Activated CD8-positive, alpha-beta memory T cell treated with anti-CD3 and anti-CD28 coated beads for 1 hour (primary cell): ENCODE data around the gene PRKCD.

Experiments used
- DNase-seq, 2 donors: peaks; one replicate each; pipeline ENCODE4 v3.0.0-alpha.2; 2020; ENCODE audit warnings: low read depth in 1 of 2; ENCODE audit errors: extremely low read depth in 1 of 2

Gene PRKCD

DNA sequence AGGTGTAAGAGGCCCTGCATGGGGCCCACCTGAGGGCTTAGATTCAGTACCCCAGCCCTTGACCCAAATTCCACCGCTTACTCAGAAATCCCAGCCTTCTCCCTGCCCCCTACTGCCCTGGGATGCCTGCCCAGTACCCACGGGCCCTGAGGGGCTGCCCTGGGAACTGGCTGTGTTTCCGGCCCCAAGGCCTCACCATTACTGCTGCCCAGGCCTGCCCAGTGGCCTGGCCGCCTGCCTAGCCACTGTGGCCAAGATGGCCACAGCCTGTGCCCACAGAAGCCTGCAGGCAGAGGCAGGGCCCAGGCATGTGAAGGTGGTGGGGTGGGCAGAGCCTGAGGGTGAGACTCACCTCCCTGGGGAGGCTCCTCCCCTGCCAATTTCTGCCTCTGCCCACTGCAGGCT lies 6.1 kb upstream of the PRKCD start:
- no peak for DNase-seq

DNA sequence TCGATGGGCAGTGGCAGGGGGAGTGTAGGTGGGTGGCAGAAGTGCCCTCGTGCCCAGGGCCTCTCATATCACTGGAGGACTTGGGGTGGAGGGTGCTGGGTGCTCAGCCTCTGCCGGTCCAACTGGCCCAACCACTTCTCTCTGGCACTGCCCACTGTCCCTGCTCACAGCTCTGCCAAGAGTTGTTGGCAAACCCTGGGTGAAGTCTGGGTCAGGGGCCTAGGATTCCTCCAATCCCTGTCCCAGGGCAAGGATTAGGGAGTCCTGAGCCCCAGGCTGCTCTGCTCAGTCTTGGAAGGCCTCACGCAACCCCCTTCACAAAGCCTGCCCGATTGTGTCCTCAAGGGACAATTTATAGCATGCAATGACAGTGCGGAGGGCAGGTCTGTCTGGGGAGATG lies 5.2 kb upstream of the PRKCD start:
- no peak for DNase-seq

DNA sequence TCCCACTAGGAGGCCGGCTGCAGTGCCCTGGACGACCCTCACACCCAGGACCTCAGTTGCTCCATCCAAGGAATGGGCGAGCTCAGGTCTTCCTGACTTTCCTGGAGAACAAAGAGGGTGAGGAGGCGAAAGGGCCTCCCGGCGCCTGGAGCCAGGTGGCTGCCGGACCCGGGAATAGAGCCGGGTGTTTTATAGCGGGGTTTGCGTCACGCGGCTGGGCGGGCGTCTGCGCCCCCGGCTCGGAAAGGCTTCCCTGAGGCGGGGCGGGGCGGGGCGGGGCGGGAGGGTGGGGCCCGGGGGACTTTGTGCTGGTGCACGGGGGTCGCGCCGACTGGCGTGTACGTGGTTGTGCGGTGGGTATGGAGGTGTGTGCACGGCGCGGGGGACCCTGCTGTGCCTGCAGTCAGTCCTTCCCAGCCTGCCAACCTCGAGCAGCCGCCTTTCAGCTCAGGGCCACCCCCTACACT lies 4.6 kb upstream of the PRKCD start:
- no peak for DNase-seq

DNA sequence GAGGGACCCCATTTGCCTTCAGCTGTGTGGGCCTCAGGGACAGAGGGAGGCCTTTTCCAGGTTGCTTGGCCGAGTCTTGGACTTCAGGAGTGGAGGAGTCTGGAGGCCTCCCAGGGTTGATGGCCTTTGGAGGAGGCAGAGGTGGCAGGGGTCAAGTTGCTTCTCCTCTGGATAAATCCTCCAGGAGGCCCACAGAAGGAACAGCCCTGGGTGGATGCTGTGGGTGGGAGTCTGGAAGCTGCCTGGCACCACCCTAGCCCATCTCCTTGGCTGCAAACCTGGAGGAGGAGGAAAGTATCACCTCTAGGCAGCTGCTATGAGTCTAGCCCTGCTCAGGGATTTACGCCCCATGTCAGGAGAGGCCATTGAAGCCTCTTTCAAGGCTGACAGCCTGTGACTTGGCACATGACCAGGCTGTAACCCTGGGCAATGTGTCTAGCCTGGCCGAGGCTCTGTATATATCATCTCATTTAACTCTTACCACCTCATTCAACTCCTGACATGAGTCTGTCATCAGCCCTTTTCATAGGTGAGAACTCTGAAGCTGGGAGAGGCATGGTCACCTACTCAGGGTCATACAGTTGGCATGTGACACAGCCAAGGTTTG lies 2.9 kb upstream of the PRKCD start:
- no peak for DNase-seq

DNA sequence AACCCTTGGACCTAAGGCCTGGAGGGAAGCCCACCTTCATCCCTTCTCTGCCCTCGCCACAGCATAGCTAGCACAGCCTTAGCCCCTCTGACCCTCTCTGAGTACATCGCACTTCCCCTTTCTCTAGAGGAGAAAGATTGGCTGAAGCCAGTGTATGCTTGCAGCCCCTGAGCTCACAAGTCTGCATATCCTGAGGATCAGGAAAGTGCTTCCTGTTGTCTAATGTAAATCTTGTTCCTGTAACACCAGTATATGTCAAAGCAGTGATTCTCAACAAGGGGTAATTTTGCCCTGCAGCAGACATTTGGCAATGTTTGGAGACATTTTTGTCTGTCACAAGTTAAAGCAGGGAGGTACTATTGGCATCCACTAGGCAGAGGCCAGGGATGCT lies 2.2 kb upstream of the PRKCD start:
- no peak for DNase-seq

DNA sequence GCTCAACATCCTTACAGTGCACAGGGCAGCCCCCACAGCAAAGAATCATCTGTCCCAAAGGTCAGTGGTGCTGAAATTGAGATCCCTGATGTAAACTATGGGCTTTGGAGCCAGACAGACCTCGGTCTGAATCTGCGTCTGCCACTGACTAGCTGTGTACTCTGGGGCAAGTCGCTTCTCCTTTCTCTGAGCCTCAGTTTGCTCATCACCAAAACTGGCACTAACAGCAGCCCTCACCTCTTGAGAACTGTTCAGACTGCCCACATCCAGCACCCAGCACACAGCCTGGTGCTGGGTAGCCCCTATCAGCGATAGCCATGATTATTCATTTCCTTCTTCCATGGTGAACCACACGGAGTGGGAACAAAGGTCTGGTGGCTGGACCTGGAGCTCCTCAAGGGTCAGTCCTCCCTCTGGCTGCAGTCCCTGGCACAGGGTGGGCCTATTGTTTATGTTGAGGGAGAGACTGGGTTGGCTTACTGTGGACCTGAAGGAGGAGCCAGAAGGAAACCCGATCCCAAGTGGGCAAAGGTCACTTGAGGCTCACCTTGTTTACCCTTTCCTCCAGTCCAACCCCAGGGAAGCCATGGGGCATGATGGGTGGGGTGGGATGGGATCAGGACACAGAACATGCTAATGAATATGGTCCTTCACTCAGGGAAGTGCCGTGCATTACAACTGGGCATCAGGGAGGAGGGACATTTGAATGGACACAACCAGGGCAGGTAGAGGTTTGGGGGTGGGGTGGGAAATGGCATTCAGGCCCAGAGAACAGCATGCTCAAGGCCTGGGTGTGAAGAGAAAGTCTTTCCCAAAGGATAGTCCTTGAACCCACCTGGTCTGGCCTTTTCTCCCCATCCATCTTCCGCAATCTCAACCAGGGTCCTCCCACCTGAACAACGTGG lies 1.6 kb upstream of the PRKCD start:
- DNase-seq = no peak

DNA sequence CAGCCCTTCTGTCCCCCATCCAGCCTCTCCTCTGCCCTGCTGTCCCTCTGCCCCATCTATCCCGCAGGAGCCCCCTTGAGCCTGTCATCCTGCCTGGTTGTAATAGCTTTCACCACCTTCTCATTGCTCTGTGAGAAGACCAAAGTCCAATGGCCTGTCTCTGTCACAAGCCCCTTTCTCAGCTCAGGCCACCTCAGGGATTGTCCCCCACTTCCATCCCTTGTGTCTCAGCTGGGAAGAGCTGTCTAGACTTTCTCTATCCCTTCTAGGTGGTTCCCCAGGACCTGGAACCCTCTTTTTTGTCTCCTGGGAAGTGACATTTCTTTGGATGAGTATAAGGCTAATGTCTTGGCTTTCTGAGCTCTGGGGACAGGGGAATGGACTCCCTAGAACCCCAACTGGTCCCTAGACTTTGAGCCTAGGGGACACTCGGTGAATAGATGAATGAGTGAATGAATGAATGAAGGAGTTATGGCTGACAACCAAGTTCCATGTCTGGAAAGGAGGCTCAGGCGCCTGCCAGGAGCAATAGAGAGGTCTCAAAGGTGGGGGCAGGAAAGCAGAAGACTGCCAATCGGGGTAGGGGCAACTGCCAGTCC lies 849 bp upstream of the PRKCD start:
- no peak for DNase-seq

DNA sequence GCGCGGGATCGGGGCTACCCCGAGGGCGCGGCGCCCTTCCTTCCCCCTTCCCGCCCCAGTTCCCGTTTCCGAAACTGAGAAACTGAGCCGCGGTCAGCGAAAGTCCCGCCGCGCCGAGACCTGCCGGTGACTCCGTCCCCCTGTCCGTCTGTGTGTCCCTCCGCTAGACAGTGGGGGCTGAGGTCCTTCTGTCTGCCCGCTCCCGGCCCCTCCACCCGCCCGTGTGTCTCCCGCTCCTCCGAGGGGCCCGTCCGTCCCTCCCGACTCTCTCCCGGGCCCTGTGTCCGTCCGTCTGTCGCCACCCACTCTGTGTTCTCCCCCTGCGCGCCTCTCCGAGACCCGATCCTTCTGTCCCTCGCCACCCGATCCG lies 426 bp downstream of the PRKCD start:
- no peak for DNase-seq

DNA sequence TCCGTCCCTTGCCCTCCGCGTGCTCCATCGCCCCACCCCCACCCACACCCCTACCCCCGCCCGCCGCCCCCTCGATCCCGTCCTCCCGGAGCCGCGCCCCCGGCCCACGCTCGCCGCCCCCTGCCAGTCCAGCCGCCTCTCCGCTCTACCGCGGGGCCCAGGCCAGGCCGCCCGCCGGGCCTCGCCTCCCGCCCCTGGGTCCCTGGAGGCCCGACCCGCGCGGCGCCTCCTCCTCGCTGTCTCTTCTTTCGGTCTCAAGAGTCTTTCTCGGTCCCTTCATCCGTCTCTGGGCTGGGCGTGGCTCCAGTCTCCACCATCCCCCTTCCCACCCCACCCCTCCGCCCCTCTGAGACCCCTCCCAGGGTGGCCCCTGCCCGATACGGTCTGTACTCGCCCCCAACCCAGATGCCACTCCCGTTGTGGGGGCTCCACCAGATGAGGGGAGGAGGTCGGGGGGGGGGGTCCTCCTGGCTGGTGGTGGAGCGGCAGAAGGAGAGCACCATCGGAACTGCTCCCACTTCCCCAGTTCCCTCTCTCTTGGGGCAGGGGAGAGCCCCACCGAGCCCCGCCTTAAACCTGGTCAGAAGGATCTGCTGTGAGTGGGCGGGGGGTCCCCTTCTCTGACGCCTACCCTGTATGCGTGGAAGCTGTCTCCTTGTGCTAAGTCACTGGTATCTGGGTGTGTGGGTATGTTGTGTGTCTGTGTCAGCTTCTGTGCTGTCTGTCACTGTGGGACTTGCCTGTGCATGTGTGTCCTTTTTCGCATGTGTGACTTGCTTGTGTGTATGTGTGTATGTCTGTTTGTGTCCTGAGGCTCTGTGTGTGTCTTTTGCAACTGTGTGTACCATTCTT lies 1.0 kb downstream of the PRKCD start:
- DNase-seq = no peak

DNA sequence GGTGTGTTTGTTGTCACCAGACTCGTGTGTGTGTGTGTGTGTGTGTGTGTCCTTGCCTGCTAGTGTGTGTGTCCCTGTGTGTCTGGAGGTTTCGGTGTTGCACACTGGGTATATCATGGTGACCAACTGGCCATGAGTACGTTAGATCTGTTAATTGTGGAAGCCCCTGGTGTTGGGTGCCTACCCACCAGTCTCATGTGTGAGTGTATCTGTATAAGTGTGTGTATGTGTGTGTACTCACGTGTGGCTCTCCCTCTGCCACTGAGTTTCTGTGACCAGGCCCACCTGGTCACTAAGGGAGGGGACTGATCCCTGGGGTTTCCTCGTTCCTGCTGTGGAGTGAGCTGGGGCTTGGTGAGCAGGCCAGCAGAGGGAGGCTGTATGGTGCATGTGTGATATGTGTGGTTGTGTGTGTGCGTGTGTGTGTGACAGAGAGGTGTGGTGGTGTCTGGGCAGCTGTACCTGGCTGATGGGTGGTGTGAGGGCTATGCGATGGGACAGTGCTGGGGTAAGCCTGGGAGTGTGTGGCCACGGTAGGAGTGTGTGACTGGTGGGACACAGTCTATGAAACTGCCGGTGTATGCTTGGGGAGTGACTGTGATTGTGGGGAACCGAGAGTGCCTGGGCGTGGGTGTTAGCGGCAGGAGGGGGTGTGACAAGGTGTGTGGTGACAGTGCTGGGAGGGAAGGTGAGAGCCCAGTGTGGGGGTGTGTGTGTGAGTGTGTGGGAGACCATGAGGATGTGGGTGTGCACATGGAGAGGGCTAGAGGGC lies 1.8 kb downstream of the PRKCD start:
- DNase-seq = peak; percentile 22 to 36

DNA sequence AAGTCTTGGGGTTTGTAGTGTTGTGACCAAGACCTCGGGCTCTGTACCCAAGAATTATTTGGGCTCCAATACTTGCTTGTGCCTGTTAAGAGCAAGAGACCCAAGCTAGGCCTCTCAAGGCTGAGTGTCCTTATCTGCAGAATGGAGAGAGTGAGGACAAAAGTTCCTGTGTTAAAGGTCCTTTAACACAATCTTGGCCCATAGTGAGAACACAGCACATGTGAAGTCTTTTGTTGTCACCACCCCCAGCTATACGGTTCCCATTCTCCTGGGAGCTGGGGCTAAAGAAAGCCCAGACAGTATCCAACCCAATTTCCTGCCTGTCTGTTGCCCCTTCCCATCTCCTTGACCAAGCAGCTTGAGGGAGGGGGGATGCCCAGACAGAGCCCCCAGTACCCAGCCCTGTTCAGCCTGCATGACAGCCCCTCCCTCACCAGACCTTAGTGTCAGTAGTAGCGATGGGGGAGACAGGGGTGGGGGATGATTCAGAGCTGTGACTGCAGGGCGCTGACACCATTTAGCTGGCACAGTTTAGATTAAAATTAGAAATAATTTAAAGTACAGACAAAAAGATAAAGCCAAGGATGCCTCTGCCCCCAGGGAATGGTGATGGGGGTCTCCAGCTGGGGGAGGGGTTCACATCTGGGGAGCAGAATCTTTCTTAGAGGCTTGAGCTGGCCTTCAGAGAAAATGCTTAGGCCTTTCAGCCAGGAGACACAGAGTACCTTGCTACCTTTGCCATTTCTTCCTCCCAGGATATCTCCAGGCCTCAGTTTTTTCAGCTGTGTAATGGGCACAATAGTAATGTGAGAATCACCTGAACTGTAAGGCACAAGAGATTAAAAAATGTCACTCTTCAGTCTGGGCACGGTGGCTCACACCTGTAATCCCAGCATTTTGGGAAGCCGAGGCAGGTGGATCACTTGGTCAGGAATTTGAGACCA lies 2.7 kb downstream of the PRKCD start:
- no peak for DNase-seq

DNA sequence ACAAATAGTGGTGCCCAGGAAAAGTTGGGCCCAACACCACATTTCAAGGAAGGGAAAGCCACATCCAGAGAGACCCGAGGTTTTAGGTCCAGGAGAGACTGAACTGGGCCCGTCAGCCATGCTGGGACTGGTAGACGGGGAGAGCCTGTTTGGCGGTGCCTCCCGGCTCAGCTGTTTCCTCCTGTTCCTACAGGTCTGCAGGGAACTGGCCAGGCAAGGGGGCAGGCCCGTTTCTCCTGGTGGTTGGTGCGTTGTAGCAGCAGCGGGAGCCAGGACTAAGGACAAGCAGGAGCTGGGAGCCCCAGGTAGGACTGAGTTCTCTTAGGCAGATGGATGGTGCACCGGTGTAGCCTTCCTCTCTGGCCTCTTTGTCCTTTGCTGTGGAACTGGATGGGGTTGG lies 3.9 kb downstream of the PRKCD start:
- DNase-seq = no peak

DNA sequence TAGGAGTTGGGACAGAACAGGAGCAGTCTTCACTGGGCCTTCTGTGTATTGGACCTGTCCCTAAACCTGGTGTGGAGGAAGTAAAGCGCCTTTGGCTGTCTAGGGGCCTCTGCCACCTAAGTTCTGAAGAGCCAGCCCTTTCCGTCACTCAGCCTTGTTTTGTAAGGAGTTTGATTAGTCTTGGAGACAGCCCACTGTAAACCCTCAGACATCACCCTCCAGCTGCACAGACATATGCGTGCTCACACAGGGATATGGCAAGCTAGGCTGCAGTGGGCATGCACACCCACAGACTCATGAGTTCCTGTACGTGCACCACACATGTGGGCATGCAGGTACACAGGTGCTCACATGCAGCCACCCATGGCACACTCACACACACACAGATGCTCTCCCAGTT lies 5.2 kb downstream of the PRKCD start:
- no peak for DNase-seq

DNA sequence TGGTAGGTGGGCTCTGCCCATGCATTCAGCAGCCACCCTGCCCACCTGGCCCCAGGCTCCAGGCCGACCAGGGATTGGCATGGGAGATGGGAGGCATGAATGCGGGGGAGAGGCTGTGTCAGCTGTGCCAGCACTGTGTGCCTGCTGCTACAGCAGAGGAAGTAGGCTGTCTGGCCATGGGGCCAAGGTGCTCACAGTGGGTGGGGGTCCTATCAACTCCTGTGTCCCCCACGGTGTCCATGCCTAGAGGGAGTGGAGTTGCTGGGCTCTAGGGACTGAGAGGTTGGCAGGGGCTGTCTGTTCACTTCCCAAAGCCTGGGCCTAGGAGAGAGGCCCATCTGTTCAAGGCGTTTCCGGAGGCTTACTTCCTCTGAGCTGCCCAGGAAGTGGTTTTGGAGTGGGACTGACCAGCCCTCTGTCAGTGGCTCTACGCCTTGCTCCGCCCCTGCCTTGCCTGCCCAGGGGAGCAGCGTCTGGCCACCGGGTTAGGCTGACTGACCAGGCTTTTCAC lies 5.8 kb downstream of the PRKCD start:
- no peak for DNase-seq

DNA sequence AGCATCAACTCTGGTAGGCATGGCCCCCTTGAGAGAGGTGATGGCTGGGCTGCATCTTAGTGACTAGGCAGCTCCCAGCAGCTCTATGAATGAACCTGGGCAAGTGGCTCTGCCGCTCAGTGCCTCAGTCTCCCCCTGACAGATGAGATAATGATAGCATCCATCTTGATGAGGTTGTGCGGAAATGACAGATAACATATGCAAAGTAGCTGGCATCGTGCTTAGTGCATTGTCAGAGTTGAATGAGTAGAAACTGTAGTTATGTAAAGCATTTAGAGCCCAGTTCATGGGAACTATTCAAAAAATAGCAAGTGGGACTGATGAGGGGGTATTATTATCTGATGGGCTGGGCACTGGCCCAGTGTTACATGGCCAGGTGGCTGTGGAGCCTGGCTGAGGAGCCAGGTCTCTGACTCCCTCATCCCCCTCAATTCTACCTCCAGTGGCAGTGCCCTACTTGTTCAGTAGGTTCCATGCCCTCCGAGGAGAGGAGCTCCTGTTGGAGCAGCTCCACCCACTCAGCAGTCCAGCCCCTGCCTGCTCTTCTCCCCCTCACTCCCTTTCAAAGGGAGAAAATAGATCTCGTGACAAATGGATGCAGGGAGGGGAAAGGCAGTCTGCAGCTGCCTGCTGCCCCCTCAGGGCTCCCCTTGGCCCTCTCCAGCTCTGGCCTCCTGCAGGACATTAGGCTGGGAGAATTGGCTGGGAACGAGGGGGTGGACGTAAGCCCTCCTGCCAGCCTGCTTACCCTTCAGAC lies 6.6 kb downstream of the PRKCD start:
- no peak for DNase-seq

DNA sequence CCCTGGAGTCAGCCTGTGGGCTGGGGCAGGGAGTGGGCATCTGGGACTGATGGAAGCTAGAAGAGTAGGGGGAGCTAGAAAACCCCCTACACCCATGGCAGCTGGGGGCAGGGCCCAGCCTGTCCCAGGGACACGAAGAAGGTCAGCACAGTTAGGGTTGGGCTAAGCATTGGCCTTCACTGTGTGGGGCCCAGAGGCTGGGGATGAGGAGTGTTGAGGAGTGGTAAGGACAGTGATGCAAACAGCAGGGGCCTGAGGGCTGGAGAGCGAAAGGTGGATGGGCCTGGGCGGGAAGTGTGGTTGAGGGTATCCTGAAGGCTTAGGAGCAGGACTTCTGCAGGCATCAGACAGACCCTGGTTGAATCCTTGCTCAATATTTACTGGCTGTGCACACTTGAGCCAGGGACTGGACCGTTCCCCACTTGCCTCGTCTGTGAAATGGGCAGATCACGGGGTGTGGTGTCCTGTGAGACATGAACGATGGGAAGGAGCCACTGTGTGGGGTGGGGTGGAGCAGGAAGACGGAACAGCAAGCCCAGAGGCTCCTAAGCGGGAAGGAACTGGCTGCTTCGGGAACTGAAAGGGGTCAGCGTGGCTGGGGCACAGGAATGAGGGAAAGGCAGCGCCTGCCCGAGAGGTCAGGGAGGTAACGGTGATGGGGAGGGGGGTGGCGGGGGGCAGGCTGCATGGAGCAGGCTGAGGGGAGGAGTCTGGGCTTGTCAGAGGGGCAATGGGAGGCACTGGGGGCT lies 7.3 kb downstream of the PRKCD start:
- no peak for DNase-seq

DNA sequence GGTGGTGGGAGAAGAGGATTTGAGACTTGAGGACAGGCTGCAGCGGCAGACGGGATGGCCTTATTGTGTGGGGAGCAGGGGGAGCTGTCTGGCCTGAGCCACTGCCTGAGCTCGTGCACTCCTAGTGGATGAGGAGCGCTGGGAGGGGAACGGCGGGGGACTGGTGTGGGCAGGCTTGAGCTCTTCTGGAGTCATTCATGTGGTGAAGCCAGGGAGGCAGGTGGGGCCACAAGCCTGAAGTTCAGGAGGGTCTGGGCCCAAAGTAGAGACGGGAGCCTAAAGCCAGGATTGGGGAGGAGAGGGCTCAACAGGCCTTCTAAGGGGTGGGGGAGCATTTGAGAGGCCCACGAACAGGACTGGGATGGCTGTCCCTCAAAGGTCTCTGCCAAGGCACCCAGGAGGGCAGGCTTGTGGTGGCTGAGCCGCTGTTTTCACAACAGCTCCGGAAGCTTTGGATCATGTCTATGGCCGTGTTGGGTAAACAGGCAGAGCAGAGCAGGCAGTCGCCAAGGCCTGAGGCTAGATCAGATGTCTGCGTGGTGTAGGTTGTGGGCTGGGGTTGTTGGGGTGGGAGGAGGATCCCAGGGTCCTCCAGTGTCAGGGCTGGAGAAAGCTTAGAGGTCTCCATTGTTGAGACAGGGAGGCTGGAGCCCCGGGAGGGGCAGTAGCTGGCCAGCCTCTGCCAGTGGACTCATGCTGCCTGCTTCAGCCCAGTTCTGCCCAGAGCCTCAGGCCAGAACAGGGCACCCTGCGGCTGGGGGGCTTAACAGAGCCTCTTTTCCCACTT lies 8.2 kb downstream of the PRKCD start:
- DNase-seq = no peak
